Measurements from ENCODE around the gene DNAH14.
"Not testable (repeated sequence)": the region's sequence is repeated elsewhere in the genome, so short reads cannot be mapped to it uniquely, and the experiment has no call there.

The DNAH14 gene

GRCh38 chr1:225146478-225146877, 217.0 kb downstream of the DNAH14 start:
- DNase-seq (ENCODE audit: low read depth in 3 of 3, low spot score in 1 of 3), result no peak

GRCh38 chr1:225147791-225148190, 218.3 kb downstream of the DNAH14 start:
- not testable (repeated sequence) for DNase-seq (ENCODE audit: low read depth in 3 of 3, low spot score in 1 of 3)

- DNase-seq (ENCODE audit: low read depth in 3 of 3, low spot score in 1 of 3), result no peak
Measured at GRCh38 chr1:225152061-225152460, 222.6 kb downstream of the DNAH14 start.

- DNase-seq (ENCODE audit: low read depth in 3 of 3, low spot score in 1 of 3), result no peak
Measured at GRCh38 chr1:225155555-225155954, 226.1 kb downstream of the DNAH14 start.

GRCh38 chr1:225156254-225156653, 226.8 kb downstream of the DNAH14 start:
- no peak for DNase-seq (ENCODE audit: low read depth in 3 of 3, low spot score in 1 of 3)

- no peak for DNase-seq (ENCODE audit: low read depth in 3 of 3, low spot score in 1 of 3)
Measured at GRCh38 chr1:225158291-225158690, 228.8 kb downstream of the DNAH14 start.

GRCh38 chr1:225159793-225160192, 230.3 kb downstream of the DNAH14 start:
- DNase-seq (ENCODE audit: low read depth in 3 of 3, low spot score in 1 of 3), result no peak

- not testable (repeated sequence) for DNase-seq (ENCODE audit: low read depth in 3 of 3, low spot score in 1 of 3)
Measured at GRCh38 chr1:225177409-225177808, 247.9 kb downstream of the DNAH14 start.

- no peak for DNase-seq (ENCODE audit: low read depth in 3 of 3, low spot score in 1 of 3)
Measured at GRCh38 chr1:225179686-225180085, 250.2 kb downstream of the DNAH14 start.

GRCh38 chr1:225182716-225183115, 253.2 kb downstream of the DNAH14 start:
- no peak for DNase-seq (ENCODE audit: low read depth in 3 of 3, low spot score in 1 of 3)

- no peak for DNase-seq (ENCODE audit: low read depth in 3 of 3, low spot score in 1 of 3)
Measured at GRCh38 chr1:225191199-225191753, 261.8 kb downstream of the DNAH14 start.

GRCh38 chr1:225201447-225201846, 272.0 kb downstream of the DNAH14 start:
- no peak for DNase-seq (ENCODE audit: low read depth in 3 of 3, low spot score in 1 of 3)

- no peak for DNase-seq (ENCODE audit: low read depth in 3 of 3, low spot score in 1 of 3)
Measured at GRCh38 chr1:225207791-225208190, 278.3 kb downstream of the DNAH14 start.

GRCh38 chr1:225209153-225209552, 279.7 kb downstream of the DNAH14 start:
- no peak for DNase-seq (ENCODE audit: low read depth in 3 of 3, low spot score in 1 of 3)

GRCh38 chr1:225210180-225210579, 280.7 kb downstream of the DNAH14 start:
- DNase-seq (ENCODE audit: low read depth in 3 of 3, low spot score in 1 of 3), result not testable (repeated sequence)

- not testable (repeated sequence) for DNase-seq (ENCODE audit: low read depth in 3 of 3, low spot score in 1 of 3)
Measured at GRCh38 chr1:225211694-225212442, 282.4 kb downstream of the DNAH14 start.

GRCh38 chr1:225224287-225224686, 294.8 kb downstream of the DNAH14 start:
- no peak for DNase-seq (ENCODE audit: low read depth in 3 of 3, low spot score in 1 of 3)

- DNase-seq (ENCODE audit: low read depth in 3 of 3, low spot score in 1 of 3), result no peak
Measured at GRCh38 chr1:225225681-225226080, 296.2 kb downstream of the DNAH14 start.

- DNase-seq (ENCODE audit: low read depth in 3 of 3, low spot score in 1 of 3), result no peak
Measured at GRCh38 chr1:225228871-225229303, 299.4 kb downstream of the DNAH14 start.

GRCh38 chr1:225229429-225229828, 300.0 kb downstream of the DNAH14 start:
- not testable (repeated sequence) for DNase-seq (ENCODE audit: low read depth in 3 of 3, low spot score in 1 of 3)

- DNase-seq (ENCODE audit: low read depth in 3 of 3, low spot score in 1 of 3), result no peak
Measured at GRCh38 chr1:225230483-225230882, 301.0 kb downstream of the DNAH14 start.

GRCh38 chr1:225232930-225233329, 303.5 kb downstream of the DNAH14 start:
- DNase-seq (ENCODE audit: low read depth in 3 of 3, low spot score in 1 of 3), result not testable (repeated sequence)

GRCh38 chr1:225242611-225243010, 313.1 kb downstream of the DNAH14 start:
- DNase-seq (ENCODE audit: low read depth in 3 of 3, low spot score in 1 of 3), result no peak

All from stimulated activated CD4-positive, alpha-beta T cell treated with anti-CD3 and anti-CD28 coated beads, TNF-alpha, amount 100 ng/mL, for 1 hour (primary cell).